HG02798 (cell line): Measurements from ENCODE around the gene UBE2E2.
A peak's percentile ranks its signal among the peaks of the same experiment; 100 is the strongest.
"Not testable (repeated sequence)": the region's sequence is repeated elsewhere in the genome, so short reads cannot be mapped to it uniquely, and the experiment has no call there.

Experiments used
- ATAC-seq: cut with Tn5 transposase; IDR thresholded peaks from one replicate; pipeline ENCODE4 v1.9.1; 2021; ENCODE audit warnings: mild to moderate bottlenecking; ENCODE audit not compliant: unreplicated experiment, poor library complexity

UBE2E2 gene

DNA sequence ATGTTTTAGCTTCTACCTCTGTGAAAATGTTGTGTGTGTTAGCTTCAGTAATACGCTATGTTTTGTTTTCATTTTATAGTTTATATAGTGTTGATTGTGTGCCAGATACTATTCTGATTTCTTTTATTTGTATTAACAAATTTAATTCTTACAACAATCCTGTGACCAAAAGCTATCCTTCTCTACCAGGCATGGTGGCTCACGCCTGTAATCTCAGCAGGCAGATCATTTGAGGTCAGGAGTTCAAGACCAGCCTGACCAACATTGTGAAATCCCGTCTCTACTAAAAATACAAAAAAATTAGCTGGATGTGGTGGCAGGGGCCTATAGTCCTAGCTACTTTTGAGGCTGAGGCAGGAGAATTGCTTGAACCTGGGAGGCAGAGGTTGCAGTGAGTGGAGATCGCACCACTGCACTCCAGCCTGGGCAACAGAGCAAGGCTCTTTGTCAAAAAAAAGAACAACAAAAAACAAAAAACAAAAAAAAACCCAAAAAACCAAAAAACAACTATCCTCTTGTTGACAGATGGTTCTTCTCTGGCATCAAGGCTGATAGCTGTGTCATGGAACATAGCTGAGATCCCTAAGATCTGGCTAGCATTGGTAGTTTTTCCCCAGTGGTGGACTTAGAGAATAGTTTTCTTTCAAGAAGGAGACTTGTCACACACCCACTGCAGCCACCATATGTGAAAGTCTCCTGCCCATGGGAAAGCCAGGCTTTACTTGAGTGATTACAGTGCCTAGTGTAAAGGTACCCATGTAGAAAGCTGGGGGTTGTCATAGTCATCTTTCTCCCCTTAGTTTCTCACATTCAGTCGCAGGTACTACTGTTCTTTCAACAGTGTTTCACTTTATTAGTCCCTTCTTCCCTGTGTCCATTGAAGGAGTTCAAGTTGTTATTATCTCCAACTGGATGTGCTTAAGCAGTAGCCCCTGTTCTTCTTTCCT is 116.5 kb downstream of the UBE2E2 start:
- ATAC-seq = peak; percentile 29

DNA sequence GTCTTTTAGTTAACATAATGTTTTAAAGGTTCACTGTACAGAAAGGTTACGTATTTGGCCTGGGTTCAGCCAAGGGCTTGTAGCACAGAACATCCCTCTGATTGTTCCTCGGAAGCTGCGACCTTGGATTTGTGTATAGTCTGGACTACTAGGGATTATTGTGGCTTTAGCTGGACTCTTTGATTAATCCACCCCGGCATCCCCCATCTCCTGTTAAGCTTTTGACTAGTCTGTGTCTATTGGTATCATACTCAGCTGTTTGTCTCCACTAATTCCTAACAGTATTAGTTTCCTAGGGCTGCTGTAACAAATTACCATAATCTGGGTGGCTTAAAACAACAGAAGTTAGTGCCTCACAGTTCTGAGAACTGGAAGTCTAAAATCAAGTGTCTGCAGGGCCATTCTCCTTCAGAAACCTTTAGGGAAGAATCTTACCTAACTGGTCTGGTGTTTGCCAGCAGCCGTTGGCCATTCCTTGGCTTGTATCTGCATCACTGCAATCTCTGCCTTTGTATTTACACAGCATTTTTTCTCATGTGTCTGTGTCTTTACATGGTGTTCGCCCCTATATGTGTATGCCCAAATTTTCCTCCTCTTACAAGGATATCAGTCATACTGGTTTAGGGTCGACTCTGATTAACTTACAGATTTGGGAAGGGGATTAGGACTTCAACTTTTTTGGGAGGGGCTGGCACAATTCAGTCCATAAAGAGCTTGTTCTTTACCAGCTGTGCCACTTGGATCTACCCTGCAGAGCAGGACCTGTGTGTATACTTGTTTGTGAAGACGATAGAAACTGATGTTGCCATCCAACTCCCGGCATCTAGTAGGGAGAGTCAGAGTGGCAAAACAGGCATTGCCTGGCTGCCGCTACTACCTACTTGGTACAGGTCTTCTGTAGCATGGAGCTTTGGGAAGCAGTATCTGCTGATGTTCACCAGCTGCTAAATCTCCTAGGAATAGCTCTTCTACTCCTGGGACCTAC is 117.8 kb downstream of the UBE2E2 start:
- ATAC-seq = no peak

- no peak for ATAC-seq
These were observed 121.6 kb downstream of the UBE2E2 start for GRCh38 chr3:23324745-23325144.

DNA sequence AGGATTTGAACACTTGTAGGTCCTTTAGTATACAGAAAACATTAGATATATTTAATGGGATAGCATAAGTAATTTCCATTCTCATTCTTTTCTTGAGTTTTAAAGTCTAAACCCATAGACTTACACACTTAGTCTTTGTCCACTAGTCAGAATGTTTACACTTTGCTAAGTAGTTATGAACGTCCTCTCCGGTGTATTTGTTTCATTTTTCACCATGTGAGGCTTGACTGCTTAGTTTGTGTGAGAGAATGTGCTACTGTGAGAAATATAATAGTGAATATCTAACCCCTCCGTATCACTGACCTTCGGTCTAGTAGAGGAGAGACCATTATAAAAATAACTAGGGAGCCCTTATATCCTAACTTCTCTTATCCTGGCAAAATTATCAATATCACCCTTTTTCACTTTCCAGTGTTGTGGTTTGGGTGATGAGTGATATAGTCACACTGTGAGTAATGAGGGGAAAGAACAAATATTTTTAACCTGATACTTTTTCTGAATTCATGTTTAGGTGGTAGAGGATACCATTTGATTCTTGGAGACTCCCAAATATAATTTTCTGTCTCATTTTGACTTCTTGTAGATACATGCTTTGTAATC is 122.4 kb downstream of the UBE2E2 start:
- ATAC-seq = peak; percentile 68

DNA sequence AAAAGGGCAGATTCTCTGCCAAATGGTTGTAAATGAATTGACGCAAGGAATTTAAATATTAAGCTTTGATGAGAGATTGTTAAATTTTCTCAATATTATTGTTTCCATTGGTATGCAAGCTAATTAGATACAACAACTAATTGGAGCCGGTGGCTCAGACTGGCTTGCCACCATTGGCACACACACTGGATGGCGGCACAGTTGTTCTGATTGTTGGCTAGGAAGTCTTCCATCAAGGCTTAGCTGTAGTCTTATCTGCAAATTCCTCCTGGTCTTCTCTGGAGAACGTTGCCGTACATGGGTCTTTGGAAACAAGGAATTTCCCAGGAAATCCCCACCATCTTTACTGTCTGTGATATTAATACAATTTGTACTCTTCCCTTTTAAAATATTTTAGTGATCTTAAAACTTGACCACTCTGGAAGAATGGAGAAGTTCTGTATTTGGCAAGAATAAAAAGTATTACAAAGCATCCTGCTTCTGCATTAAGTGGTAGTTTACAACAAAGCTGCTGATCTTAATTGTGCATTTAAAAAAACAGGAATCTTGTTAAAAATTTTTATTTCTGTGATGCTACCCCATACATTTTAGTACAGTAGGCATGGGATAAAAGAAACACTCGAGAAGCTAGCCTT is 126.5 kb downstream of the UBE2E2 start:
- ATAC-seq = no peak

DNA sequence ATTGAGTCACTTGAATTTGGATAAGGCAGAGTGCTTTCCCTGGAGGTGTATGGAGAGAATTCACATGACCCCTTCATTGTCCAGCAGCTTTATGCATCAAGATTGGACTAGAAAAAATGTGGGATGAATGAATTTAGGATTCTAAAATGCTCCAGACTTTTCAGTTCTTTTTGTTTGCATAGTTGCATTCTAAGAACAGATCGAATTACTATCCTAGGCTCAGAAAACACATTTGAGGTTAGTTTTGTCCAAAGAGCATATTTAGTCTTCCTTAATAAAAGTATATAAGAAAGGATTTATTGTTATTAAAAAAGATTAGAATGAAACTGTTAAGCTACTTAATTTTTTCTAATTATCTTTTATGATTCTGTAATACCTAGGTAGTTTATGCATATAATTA is 127.4 kb downstream of the UBE2E2 start:
- ATAC-seq = no peak

DNA sequence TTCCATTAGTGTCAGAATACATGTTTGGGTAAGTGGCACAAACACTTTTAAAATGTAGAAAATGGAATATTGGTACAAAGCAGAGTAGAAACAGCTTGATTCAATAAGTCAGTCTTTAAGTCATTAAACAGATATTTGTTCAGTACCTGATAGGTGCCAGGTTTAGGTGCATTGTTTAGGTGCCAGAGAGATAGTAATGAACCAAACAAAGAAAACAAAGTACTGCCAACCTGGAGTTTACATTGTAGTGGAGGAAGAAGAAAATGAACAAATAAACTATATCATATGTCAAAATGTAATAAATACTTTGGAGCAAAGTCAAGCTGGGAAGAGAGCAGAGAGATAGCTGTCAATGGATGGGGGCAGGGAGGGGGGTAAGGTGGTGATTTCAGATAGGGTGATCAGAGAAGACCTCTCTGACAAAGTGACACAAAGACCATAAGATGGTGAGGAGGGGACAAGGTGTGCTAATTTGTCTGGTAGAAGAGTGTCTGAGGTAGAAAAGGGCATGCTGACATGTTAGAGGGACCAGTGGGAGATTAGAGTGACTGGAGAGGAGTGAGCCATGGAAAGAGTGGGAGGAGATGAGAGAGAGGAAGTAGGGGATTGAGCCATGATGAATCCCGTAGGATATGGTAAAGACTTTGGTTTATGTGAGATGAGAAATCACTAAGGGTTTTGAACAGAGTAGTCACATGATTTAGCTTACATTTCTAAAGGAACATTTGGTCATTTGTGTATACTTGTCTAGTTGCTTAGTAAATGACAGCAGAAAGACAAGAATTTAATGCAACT is 128.2 kb downstream of the UBE2E2 start:
- no peak for ATAC-seq

DNA sequence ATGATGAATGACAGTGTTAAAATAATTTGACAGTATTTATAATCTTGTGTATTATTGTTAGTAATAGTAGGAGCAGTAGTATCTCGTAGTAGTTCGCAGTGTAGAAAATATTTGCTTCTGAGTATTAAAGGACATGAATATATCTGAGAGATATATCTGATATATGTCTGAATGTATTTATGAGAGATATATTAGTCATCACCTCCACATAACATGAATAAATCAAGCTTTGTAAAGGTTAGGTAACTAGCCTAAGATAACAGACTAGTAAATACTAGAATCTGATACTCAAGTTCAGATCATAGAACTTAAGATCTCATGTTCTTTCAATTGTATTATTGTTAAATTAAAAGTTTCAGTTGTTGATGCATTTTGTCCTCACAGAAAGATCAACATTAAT is 130.5 kb downstream of the UBE2E2 start:
- no peak for ATAC-seq

DNA sequence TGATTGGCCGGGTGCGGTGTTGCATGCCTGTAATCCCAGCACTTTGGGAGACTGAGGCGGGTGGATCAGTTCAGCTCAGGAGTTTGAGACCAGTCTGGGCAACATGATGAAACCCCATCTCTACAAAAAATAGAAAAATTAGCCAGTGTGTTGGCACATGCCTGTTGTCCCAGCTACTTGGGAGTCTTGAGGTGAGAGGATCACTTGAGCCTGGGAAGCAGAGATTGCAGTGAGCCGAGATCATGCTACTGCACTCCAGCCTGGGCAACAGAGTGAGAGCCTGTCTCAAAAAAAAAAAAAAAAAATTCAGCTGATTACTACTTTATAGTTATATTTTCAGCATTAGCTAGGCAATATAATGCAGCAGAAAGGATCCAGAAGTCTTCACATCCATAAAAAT is 133.7 kb downstream of the UBE2E2 start:
- not testable (repeated sequence) for ATAC-seq

DNA sequence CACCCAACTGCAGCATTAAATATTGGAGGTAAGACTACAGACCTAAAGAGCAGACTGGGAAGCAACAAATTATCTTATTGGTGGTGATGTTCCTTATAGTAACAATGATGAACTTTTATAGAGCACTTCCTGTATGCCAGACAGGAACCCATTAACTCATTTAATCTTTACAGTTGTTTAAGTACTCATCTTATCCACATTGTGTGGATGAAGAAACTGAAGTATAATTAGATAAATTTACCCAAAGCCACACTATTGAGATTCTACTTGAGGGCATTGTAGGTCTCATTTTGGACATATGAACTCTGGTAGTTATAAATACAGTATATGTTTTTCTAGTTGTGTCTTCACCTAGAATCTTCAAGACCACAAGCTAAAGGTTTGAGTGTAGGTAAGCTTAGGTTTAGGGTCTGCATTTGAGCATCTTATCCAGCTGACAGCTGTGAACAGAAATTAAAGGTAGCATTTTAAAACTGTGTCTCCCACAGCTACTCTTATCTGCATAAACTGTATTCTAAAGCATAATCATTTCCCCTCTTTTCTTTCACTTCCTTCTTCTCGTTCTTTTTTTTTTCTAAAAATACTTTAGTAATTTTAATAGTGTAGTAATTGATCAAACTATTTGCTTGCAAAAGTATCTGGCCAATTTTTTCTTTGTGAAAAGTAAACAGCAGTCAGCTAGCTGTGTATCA is 138.2 kb downstream of the UBE2E2 start:
- ATAC-seq = peak; percentile 77

DNA sequence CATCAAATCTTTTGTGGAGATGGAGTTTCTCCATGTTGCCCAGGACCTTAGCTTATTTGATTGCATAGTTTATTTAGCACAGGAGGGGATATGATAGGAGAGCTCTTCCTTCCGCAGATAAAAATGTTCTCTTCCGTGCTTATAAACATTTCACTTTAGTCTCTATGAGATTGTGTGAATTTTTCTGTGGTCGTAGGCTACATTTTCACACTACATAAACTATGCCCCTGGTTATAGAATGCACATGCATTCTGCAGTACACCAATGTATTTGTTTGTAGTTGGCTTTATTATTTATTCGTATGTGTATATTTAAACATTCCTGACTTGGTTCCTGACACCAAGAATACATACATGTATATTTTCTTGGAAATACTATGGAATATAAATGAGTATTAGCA is 139.2 kb downstream of the UBE2E2 start:
- no peak for ATAC-seq

DNA sequence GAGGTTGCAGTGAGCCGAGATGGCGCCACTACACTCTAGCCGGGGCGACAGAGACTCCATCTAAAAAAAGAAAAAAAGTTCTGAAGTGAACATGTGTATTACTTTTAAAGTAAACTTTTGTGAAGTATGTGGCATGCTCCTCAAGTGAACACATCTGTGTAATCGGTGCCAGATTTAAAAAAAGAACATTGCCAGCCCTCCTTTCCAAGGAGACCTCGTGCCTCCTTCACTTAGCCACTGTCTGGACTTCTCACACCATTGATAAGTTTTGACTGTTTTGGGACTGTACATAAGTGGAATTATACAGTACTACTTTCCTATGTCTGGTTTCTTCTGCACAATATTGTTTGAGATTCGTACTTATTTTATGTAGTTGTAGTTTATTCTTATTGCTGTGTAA is 140.4 kb downstream of the UBE2E2 start:
- ATAC-seq = no peak

DNA sequence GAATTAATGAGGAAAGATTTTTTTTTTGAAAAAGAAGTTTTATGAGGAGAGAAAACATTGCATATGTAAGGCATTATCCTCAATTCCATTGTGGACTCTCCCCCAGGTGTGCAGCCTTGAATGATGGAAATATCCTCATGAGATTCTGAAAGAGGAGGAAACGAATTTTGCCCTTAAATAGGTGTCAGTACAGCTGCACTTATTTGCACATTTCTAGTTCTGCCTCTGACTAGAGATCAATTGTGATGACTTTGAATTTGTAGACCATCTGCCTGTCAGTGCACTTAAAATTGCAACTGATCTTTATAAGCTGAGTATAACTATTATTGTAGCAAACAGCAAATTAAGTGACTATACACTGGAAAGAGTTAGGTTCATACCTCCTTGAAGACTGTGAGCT is 141.8 kb downstream of the UBE2E2 start:
- ATAC-seq = no peak

GRCh38 chr3:23349444-23349843 is 146.3 kb downstream of the UBE2E2 start:
- not testable (repeated sequence) for ATAC-seq

GRCh38 chr3:23356169-23356568 is 153.0 kb downstream of the UBE2E2 start:
- ATAC-seq = no peak

DNA sequence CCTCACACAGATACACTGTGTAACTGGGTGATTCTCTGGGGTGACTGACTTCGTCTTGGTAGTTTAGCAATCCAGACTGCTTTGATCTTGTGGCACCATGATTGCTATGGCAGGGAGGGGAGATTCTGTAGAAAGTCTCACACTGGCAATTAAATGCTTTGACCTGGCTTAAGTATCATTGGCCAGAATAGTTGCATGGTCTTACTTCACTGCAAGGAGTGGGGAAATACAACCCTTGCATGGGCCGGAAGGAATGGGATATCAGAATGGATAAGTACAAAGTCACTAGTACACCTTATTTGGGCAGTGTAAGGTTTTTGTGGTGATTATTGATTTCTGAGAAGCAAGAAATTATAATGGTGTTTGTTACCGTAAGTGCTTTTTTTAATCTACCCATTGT is 153.8 kb downstream of the UBE2E2 start:
- ATAC-seq = no peak

DNA sequence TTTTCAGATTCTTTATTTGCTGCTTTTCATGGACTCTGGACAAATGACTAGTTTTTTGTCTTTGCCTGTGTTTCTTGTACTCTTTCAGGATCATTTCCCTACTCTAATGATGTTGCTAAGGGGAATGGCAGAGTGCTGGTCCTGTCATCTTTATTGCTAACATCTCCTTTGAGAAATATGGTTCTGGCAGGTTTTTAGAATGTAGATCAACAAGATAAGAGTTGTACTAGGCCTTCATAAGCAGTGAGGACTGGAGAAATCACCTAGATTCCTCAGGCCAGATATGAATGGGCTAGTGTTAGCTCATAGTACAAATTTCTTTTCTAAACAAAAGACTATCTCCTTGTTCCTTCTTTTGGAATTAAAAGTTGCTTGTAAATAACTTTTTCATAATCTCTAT is 156.0 kb downstream of the UBE2E2 start:
- no peak for ATAC-seq

GRCh38 chr3:23365066-23365465 is 161.9 kb downstream of the UBE2E2 start:
- no peak for ATAC-seq

GRCh38 chr3:23368731-23369130 is 165.6 kb downstream of the UBE2E2 start:
- no peak for ATAC-seq
